Fibroblast of villous mesenchyme (primary cell): ENCODE measurements around the gene DIO2. TPM values are rescaled to one million over a fixed set of nuclear protein-coding genes. Genes with fewer than 3 reads are reported as not detected.

Experiments used
- DNase-seq: peaks from one replicate; pipeline ENCODE4 v3.0.0-alpha.2; 2010; ENCODE audit warnings: low read depth
- H3K4me3 ChIP-seq: 2 replicates; pipeline ENCODE4 v1.5.1; 2011; ENCODE audit warnings: low read depth, mild to moderate bottlenecking, low read length
- CTCF ChIP-seq: IDR thresholded peaks from 2 replicates; pipeline ENCODE4 v1.5.1; 2012; ENCODE audit warnings: low read depth, mild to moderate bottlenecking, low read length; ENCODE audit not compliant: insufficient read depth
- total RNA-seq: library from RNA; depleted of rRNA; stranded (reverse); fragments of >200 nt; gene quantifications from 2 replicates; pipeline ENCODE4 v1.2.3, GENCODE V29; 2012

Gene DIO2
- total RNA-seq, 1 donor: 31.5 TPM

- no peak overlapping the region for H3K4me3 ChIP-seq
- no peak for TF ChIP-seq CTCF
- no peak for DNase-seq
These were observed 2.8 kb downstream of the DIO2 start for GRCh38 chr14:80208461-80208860.

- no peak overlapping the region for H3K4me3 ChIP-seq
- no peak for TF ChIP-seq CTCF
- no peak for DNase-seq
These were observed 4.8 kb downstream of the DIO2 start for GRCh38 chr14:80206351-80207080.

GRCh38 chr14:80202888-80203562 is 8.3 kb downstream of the DIO2 start:
- H3K4me3 ChIP-seq: no peak overlapping the region
- TF ChIP-seq CTCF: peak; percentile 45
- no peak for DNase-seq

- H3K4me3 ChIP-seq: no peak overlapping the region
- DNase-seq: no peak
- no peak for TF ChIP-seq CTCF
These were observed 11.2 kb downstream of the DIO2 start for GRCh38 chr14:80200093-80200492.

GRCh38 chr14:80188571-80188970 is 22.7 kb downstream of the DIO2 start:
- no peak for DNase-seq
- H3K4me3 ChIP-seq: no peak overlapping the region
- no peak for TF ChIP-seq CTCF

- TF ChIP-seq CTCF: no peak
- no peak overlapping the region for H3K4me3 ChIP-seq
- no peak for DNase-seq
These were observed 25.0 kb downstream of the DIO2 start for GRCh38 chr14:80186301-80186800.
